ENCODE measurements around the gene NEU3.
"Not testable (repeated sequence)": the region's sequence is repeated elsewhere in the genome, so short reads cannot be mapped to it uniquely, and the experiment has no call there.

NEU3 gene

GRCh38 chr11:74984730-74985129, 4.0 kb upstream of the NEU3 start:
- Histone ChIP-seq H3K27me3 (ENCODE audit: insufficient read depth, insufficient read length) (no peaks in the 10 kb centered on the region), H3K9ac (ENCODE audit: insufficient read length, low read depth) (no peak overlapping the region), H3K9me3 (ENCODE audit: insufficient read depth, low read length) (no peaks in the 10 kb centered on the region), H3K4me1 (ENCODE audit: insufficient read depth, insufficient read length) (no peaks in the 10 kb centered on the region), H3K4me3 (ENCODE audit: insufficient read length, low read depth) (no peak overlapping the region), H3K36me3 (ENCODE audit: insufficient read depth, insufficient read length, low read length) (peaks cover 3% of the 10 kb centered on the region)
- TF ChIP-seq ZNF274 (IDR thresholded peaks at IDR 0.05; ENCODE audit: low read depth, low read length): no peak
- TF ChIP-seq YY1 (IDR thresholded peaks at IDR 0.05; ENCODE audit: insufficient read depth, insufficient read length): no peak
- no peak for TF ChIP-seq SUZ12 (IDR thresholded peaks at IDR 0.05; ENCODE audit: extremely low read depth, insufficient read depth, insufficient read length)
- DNase-seq (ENCODE audit: low read depth, low spot score): no peak

GRCh38 chr11:74989260-74989638, 516 bp downstream of the NEU3 start:
- no peak for DNase-seq (ENCODE audit: low read depth, low spot score)
- no peaks in the 10 kb centered on the region for H3K9me3 ChIP-seq (ENCODE audit: insufficient read depth, low read length)
- TF ChIP-seq ZNF274 (IDR thresholded peaks at IDR 0.05; ENCODE audit: low read depth, low read length) (no peak), SUZ12 (IDR thresholded peaks at IDR 0.05; ENCODE audit: extremely low read depth, insufficient read depth, insufficient read length) (no peak), YY1 (IDR thresholded peaks at IDR 0.05; ENCODE audit: insufficient read depth, insufficient read length) (no peak)
- peak overlapping the region; percentile 85 for H3K9ac ChIP-seq (ENCODE audit: insufficient read length, low read depth)
- peaks cover 3% of the 10 kb centered on the region for H3K36me3 ChIP-seq (ENCODE audit: insufficient read depth, insufficient read length, low read length)
- no peaks in the 10 kb centered on the region for H3K4me1 ChIP-seq (ENCODE audit: insufficient read depth, insufficient read length)
- no peaks in the 10 kb centered on the region for H3K27me3 ChIP-seq (ENCODE audit: insufficient read depth, insufficient read length)
- peak overlapping the region; percentile 71 for H3K4me3 ChIP-seq (ENCODE audit: insufficient read length, low read depth)

GRCh38 chr11:74990150-74990549, 1.4 kb downstream of the NEU3 start:
- peaks cover 11% of the 10 kb centered on the region for H3K36me3 ChIP-seq (ENCODE audit: insufficient read depth, insufficient read length, low read length)
- H3K4me1 ChIP-seq (ENCODE audit: insufficient read depth, insufficient read length); DNase-seq (ENCODE audit: low read depth, low spot score); H3K9ac ChIP-seq (ENCODE audit: insufficient read length, low read depth); H3K27me3 ChIP-seq (ENCODE audit: insufficient read depth, insufficient read length); H3K4me3 ChIP-seq (ENCODE audit: insufficient read length, low read depth); H3K9me3 ChIP-seq (ENCODE audit: insufficient read depth, low read length): not testable (repeated sequence)

- H3K9ac ChIP-seq (ENCODE audit: insufficient read length, low read depth): no peak overlapping the region
- TF ChIP-seq YY1 (IDR thresholded peaks at IDR 0.05; ENCODE audit: insufficient read depth, insufficient read length) (no peak), ZNF274 (IDR thresholded peaks at IDR 0.05; ENCODE audit: low read depth, low read length) (no peak), SUZ12 (IDR thresholded peaks at IDR 0.05; ENCODE audit: extremely low read depth, insufficient read depth, insufficient read length) (no peak)
- no peaks in the 10 kb centered on the region for H3K9me3 ChIP-seq (ENCODE audit: insufficient read depth, low read length)
- no peaks in the 10 kb centered on the region for H3K4me1 ChIP-seq (ENCODE audit: insufficient read depth, insufficient read length)
- H3K4me3 ChIP-seq (ENCODE audit: insufficient read length, low read depth): no peak overlapping the region
- no peak for DNase-seq (ENCODE audit: low read depth, low spot score)
- H3K27me3 ChIP-seq (ENCODE audit: insufficient read depth, insufficient read length): no peaks in the 10 kb centered on the region
- H3K36me3 ChIP-seq (ENCODE audit: insufficient read depth, insufficient read length, low read length): peaks cover 18% of the 10 kb centered on the region
Measured at GRCh38 chr11:74990941-74991340, 2.2 kb downstream of the NEU3 start.

GRCh38 chr11:74992852-74993251, 4.1 kb downstream of the NEU3 start:
- H3K4me3 ChIP-seq (ENCODE audit: insufficient read length, low read depth): no peak overlapping the region
- H3K9me3 ChIP-seq (ENCODE audit: insufficient read depth, low read length): no peaks in the 10 kb centered on the region
- TF ChIP-seq ZNF274 (IDR thresholded peaks at IDR 0.05; ENCODE audit: low read depth, low read length) (no peak), YY1 (IDR thresholded peaks at IDR 0.05; ENCODE audit: insufficient read depth, insufficient read length) (no peak), SUZ12 (IDR thresholded peaks at IDR 0.05; ENCODE audit: extremely low read depth, insufficient read depth, insufficient read length) (no peak)
- no peak for DNase-seq (ENCODE audit: low read depth, low spot score)
- H3K4me1 ChIP-seq (ENCODE audit: insufficient read depth, insufficient read length): no peaks in the 10 kb centered on the region
- no peaks in the 10 kb centered on the region for H3K27me3 ChIP-seq (ENCODE audit: insufficient read depth, insufficient read length)
- H3K9ac ChIP-seq (ENCODE audit: insufficient read length, low read depth): no peak overlapping the region
- H3K36me3 ChIP-seq (ENCODE audit: insufficient read depth, insufficient read length, low read length): peaks cover 23% of the 10 kb centered on the region

GRCh38 chr11:75000975-75001354, 12.2 kb downstream of the NEU3 start:
- H3K9me3 ChIP-seq (ENCODE audit: insufficient read depth, low read length): no peaks in the 10 kb centered on the region
- TF ChIP-seq ZNF274 (IDR thresholded peaks at IDR 0.05; ENCODE audit: low read depth, low read length) (no peak), SUZ12 (IDR thresholded peaks at IDR 0.05; ENCODE audit: extremely low read depth, insufficient read depth, insufficient read length) (no peak)
- no peaks in the 10 kb centered on the region for H3K4me1 ChIP-seq (ENCODE audit: insufficient read depth, insufficient read length)
- H3K9ac ChIP-seq (ENCODE audit: insufficient read length, low read depth): no peak overlapping the region
- DNase-seq (ENCODE audit: low read depth, low spot score): no peak
- H3K27me3 ChIP-seq (ENCODE audit: insufficient read depth, insufficient read length): no peaks in the 10 kb centered on the region
- H3K36me3 ChIP-seq (ENCODE audit: insufficient read depth, insufficient read length, low read length): peaks cover 19% of the 10 kb centered on the region
- no peak overlapping the region for H3K4me3 ChIP-seq (ENCODE audit: insufficient read length, low read depth)

- H3K4me1 ChIP-seq (ENCODE audit: insufficient read depth, insufficient read length): no peaks in the 10 kb centered on the region
- H3K9me3 ChIP-seq (ENCODE audit: insufficient read depth, low read length): no peaks in the 10 kb centered on the region
- H3K27me3 ChIP-seq (ENCODE audit: insufficient read depth, insufficient read length): no peaks in the 10 kb centered on the region
- DNase-seq (ENCODE audit: low read depth, low spot score): no peak
- no peak overlapping the region for H3K4me3 ChIP-seq (ENCODE audit: insufficient read length, low read depth)
- no peak overlapping the region for H3K9ac ChIP-seq (ENCODE audit: insufficient read length, low read depth)
- TF ChIP-seq SUZ12 (IDR thresholded peaks at IDR 0.05; ENCODE audit: extremely low read depth, insufficient read depth, insufficient read length): no peak
- TF ChIP-seq YY1 (IDR thresholded peaks at IDR 0.05; ENCODE audit: insufficient read depth, insufficient read length): no peak
- TF ChIP-seq ZNF274 (IDR thresholded peaks at IDR 0.05; ENCODE audit: low read depth, low read length): no peak
- peaks cover 25% of the 10 kb centered on the region for H3K36me3 ChIP-seq (ENCODE audit: insufficient read depth, insufficient read length, low read length)
Measured at GRCh38 chr11:75001686-75002085, 13.0 kb downstream of the NEU3 start.

- Histone ChIP-seq H3K36me3 (ENCODE audit: insufficient read depth, insufficient read length, low read length) (peaks cover 27% of the 10 kb centered on the region), H3K9ac (ENCODE audit: insufficient read length, low read depth) (no peak overlapping the region), H3K27me3 (ENCODE audit: insufficient read depth, insufficient read length) (no peaks in the 10 kb centered on the region), H3K9me3 (ENCODE audit: insufficient read depth, low read length) (no peaks in the 10 kb centered on the region), H3K4me1 (ENCODE audit: insufficient read depth, insufficient read length) (no peaks in the 10 kb centered on the region), H3K4me3 (ENCODE audit: insufficient read length, low read depth) (no peak overlapping the region)
- TF ChIP-seq YY1 (IDR thresholded peaks at IDR 0.05; ENCODE audit: insufficient read depth, insufficient read length) (no peak), SUZ12 (IDR thresholded peaks at IDR 0.05; ENCODE audit: extremely low read depth, insufficient read depth, insufficient read length) (no peak), ZNF274 (IDR thresholded peaks at IDR 0.05; ENCODE audit: low read depth, low read length) (no peak)
- no peak for DNase-seq (ENCODE audit: low read depth, low spot score)
Measured at GRCh38 chr11:75002516-75002915, 13.8 kb downstream of the NEU3 start.
